A549 (cell line): ENCODE data around the gene RAB3IL1.

ENCODE experiments used
- NR3C1 ChIP-seq: fragments of >200 bp; sonication (Bioruptor Twin); formaldehyde crosslinking; IDR thresholded peaks from 3 replicates; pipeline ENCODE4 v1.6.1; 2017
- POLR2A ChIP-seq: IDR thresholded peaks from 2 replicates; pipeline ENCODE4 v1.6.1; 2012; ENCODE audit warnings: mild to moderate bottlenecking, low read length

- TF ChIP-seq POLR2A (no peak), NR3C1 (no peak)
Measured at GRCh38 chr11:61945191-61945590, 27.8 kb upstream of the RAB3IL1 start.
